ENCODE results near the gene SLC35G2.
A peak's percentile ranks its signal among the peaks of the same experiment; 100 is the strongest.
"Not testable (repeated sequence)": the region's sequence is repeated elsewhere in the genome, so short reads cannot be mapped to it uniquely, and the experiment has no call there.

The SLC35G2 gene

DNA sequence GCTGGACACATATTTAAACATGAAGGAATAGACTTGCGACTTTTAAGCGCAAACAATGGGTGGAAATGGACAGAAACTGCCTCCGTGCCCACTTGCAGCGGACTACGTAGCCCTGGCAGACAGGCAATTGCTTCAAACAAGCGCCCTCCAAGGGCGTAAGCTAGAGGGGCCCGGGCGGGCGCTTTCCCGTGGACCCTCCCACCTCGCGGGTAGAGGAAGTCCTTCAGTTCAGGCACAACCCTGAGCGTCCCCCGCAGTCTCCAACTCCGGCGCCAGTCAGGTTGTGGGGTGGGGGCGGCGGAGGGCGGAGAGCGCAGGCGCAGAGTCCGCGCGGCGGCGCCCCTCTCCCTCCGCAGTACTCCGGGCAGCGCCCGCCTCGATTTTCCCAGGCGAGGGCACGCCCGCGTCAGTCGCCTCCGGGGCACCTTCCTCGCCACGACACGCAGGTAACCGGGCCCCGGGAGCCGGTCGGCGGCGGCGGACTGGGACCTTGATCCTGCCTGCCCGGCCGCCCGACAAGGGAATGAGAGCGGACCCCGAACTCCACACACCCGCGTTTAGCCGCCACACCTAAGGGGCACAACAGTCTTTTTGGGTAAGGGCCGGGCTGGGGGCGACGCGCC lies at the start of gene SLC35G2:
Gene SLC35G2, plus strand, starts transcription at position 358 of the 623 bp plus-strand sequence. CDS start 35,335 bp downstream, outside the sequence.
- DNase-seq: peak; percentile 49

DNA sequence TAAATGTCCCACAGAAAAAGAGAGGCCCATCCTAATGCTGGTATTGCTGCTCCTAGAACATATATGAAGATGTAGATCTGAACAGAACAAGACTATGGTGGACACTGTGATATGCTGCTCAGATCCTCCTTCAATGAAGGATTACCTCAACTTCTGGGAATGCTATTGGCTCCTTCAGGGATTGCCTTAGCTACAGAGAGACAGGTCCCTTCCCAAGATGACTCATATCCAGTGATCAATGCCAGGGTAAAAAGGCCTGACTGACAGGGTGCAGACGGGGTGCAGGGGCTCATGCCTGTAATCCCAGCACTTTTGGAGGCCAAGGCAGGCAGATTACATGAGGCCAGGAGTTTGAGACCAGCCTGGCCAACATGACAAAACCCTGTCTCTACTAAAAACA lies 46.2 kb upstream of the SLC35G2 start:
- DNase-seq: no peak

DNA sequence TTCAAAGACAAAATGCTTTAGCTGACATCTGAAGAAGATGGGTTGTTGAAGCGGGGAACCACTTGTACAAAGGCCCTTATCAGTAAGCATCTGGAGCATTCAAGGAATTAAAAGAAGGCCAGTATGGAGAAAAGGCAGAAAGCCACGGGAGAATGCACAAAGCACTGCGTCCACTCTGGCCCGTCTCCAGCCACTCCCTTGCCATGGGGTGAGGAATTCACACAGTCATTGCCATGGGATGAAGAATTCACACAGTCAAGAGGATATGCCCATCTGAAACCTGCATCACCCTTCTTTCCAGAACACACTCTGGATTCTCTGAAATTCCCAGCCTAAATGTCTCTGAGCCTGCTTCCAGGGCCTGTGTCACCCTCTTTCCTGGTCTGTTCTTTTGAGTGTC lies 40.1 kb upstream of the SLC35G2 start:
- DNase-seq: no peak

DNA sequence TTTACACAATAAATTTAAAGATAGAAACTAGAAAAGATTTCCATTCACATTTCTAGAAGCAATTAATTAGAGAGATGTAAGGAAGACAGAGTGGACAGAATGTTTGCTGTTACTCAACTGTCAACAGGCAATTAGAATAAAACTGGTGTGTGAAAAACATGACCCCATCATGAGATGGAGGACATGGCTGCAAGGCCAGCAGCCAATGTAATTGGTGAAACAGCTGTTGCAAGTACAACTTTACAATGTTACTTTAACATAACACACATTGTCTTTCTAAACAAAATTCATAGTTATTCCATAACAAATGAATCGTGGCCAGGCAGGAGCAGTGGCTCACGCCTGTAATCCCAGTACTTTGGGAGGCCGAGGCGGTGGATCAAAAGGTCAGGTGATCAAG lies 38.2 kb upstream of the SLC35G2 start:
- no peak for DNase-seq

DNA sequence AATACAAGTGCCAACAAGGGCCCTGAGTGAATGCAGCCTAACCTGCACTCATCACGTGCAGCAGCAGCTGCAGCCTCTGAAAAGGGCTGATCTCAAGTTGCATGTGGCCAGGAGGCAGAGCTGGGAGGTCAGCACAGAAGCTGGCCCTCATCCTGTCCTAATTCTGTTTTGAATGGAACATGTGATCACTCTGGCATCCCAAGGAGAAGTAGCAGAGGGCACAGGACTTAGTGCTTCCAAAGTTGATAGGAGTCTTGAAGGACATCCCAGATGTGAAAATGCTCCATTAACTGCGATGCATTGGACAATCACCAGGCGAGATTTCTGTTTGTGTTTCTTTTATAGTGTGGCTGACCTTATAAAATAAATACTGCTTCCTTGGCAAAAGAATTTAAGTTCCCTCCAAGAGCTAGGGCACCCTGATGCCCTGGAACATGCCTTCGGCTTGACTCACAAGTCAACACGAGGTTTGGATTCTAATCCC lies 35.2 kb upstream of the SLC35G2 start:
- DNase-seq: no peak

DNA sequence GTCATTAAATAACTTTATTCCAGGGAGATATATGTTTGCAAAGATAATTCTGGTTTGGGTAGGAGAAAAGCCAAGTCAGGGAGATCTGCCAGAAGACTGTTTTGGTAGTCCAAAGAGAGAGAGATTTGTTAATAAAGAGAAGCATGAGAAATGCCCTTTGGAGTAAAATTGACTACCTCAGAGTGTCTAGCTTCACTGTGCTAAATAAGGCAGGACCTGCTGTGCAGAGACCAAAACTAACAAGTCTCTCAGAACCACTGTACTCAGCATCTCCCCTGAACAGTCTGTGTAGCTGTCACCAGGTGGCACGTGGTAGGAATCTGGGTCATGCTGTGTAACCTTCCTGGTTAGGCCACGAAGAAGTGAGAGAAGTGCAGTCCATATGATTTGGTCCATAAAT lies 31.6 kb upstream of the SLC35G2 start:
- DNase-seq: peak; percentile 16

DNA sequence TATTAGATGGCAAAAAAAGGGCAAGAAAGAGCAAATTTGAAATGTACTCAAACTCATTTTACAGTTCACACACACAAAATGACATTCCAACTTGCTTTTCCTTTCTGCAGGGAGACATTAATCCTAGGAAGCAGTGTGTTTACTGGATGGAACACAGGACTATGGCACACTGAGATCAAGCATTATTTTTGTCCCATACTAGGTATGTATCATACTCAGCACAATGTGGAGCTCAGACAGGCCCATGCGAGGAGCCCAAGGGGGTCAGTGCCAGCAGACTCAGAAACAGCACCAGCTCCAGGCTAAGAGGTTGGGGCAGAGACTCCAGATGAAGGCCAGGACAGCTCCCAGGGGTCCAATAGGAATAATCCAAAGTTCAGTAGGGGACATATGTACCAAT lies 30.8 kb upstream of the SLC35G2 start:
- no peak for DNase-seq

DNA sequence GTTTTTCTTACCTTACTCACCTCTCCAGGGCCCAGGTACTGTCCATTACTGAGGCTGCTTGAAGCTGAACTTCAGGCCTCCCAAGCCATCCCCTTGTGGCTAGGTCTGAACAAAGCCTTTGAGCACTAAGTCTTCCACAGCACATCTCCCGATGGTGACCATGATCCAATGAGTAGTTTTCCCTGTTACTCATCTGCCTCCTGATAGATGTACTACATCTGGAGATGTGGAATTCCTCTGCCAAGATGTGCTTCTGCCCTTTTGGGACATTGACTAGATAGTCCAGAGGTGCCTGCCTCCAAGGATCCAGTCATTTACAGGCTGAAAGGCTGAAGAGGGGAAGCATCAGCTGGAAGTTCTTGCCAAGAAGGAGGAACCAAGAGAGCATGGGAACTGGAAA lies 28.9 kb upstream of the SLC35G2 start:
- no peak for DNase-seq

DNA sequence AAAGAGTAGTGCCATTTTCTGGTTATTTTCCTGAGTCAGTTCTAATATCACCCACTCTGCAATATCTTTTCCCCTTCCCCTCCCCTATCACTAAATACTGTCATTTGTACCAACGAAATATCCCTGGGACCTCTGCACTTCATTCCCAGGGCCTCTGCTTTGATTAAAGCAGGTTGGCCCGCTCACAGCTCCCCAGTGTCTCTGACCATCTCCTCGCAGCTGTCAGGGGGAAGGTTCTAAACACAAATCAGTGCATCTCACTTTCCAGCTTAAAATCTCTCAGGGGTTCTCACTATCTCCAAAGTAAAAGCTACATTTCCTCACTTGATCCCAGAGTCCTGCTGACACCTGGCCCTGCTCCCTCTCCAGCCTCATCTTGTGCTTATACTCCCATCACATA lies 28.1 kb upstream of the SLC35G2 start:
- no peak for DNase-seq

DNA sequence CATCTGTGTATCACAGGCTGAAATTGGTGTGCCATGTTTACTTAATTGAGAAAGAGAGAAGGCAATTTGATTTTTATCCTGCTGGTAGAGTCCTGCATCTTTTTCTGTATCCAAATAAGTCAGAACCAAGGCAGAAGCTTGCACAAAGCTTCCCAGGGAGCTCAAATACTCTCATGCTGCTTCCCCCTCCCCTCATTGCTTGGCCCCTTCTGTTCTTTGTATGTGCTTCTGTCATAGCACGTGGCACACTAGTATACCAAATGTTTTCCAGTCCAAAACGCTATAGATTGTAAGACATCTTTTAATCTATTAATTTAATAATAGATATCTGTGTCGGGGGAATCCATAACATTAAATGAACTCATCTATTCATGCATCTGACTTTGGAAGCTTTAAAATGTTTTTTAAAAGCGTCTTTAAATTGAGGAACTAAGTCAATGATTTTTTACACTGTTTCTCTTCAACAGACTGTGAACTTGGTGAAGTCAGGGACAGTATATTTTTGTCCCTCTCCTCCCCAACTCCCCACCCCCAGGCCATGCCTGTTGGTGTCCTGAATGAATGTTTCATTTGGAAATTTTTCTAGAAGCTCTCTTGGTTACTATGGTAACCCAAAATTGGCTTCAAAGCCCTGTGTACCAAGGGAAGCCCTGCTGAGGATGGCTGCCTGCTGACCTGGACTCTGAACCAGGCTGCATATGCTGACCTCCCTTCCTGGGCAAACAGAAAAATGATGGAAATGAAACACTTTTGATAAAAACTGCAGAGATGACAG lies 26.2 kb upstream of the SLC35G2 start:
- DNase-seq: no peak

DNA sequence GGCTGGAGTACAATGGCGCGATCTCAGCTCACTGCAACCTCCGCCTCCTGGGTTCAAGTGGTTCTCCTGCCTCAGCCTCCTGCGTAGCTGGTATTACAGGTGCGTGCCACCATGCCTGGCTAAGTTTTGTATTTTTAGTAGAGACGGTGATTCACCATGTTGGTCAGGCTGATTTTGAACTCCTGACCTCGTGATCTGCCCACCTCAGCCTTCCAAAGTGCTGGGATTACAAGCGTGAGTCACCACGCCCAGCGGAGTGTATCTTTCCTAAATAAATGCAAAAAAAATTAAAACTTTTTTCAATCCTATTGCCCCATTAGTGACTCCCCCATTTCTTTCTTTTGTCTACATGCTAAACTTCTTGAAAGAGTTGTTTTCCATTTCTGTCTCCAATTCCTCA lies 17.8 kb upstream of the SLC35G2 start:
- not testable (repeated sequence) for DNase-seq

DNA sequence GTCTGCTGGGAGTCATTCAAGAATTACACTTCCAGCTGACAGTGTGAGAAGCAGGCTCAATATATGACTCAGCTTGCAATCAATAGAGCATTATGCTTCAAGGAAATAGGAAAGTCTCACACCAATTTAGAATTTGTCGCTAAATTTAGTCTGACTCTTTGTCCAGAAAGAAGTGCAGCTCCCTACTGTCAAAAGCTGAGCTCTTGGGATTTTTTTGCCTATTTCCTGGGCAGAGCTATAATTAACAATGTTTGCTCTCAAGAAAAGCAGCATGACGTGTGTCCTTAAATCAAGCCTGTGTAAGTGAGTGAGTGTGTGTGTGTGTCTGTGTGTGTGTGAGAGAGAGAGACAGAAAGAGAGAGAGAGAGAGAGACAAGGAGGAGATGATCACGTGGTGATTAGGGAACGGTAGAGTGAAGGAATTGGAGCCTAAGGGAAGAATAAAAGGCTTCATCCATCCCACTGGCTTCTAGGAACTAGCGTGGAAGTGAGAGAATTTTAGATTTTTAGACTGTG lies 16.4 kb upstream of the SLC35G2 start:
- DNase-seq: no peak

DNA sequence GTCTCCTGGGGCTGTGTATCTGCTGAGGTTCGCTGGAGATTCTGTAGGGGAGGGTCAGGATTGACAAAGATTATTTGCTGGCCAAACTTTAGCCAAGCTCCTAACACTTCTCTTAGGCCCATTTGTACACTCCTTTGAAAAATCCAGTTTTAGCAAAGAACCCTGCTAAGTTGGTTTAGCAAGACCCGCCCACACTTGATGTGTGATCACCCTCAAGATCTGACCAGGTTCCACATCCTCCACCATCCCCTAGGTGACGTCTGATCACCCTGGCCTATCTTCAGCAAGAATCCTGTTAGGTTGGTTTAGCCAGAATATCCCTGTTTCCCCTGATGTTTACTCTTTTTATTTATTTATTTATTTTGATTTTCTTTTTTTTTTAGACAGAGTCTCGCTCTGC lies 14.8 kb upstream of the SLC35G2 start:
- no peak for DNase-seq

DNA sequence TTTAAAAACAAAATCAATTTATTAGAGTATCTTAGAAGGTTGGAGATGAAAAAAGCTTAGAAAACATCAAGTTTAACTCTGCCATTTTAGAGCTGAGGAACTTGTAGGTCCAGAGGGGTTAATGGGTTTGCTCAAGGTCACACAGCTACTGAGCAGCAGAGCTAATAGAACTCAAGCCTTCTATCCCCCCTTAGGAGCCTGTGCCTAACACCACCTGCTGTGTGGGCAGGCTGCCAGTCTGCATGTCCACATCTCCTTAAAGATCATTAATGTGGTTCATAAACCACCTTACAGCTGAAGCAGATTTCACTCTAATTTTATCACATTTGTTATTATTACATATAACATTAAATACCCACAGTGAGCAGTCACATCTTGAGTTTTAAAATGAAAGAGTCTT lies 14.1 kb upstream of the SLC35G2 start:
- DNase-seq: no peak

DNA sequence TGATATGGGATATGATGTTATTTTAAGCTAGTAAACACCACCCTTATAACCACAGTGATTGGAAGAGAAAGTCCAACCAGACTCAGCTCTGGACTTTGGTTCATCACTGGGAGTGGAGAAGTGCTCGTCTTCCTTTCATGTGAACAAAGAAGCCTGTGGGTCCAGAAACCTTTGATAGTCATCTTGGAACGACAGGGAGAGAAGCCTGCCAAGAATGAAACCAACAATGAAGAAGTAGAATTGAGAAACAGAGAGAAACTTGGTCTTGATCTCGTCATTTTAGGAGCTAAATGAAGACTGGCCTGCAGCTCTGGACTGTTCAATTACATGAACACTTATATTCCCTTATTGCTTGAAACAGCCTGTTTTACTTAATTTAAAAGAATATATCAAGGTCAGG lies 13.1 kb upstream of the SLC35G2 start:
- DNase-seq: no peak

DNA sequence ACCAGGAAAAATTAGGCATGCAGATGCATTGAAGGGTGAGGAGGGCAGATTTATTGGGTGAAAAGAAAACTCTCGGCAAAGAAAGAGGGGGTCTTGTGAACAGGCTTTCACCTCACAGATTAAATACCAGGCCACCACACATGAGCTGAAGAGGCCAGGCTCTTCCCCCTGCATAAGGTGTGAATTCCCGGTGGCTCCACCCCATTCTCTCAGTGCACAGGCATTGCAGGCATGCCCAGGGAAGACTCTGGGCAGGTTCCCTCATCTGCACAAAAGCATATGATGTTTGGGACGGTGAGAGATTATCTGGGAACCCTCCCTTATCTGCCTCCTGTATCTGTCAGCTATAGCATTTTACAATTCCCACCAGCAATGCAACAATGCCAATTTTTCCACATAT lies 7.2 kb upstream of the SLC35G2 start:
- no peak for DNase-seq

DNA sequence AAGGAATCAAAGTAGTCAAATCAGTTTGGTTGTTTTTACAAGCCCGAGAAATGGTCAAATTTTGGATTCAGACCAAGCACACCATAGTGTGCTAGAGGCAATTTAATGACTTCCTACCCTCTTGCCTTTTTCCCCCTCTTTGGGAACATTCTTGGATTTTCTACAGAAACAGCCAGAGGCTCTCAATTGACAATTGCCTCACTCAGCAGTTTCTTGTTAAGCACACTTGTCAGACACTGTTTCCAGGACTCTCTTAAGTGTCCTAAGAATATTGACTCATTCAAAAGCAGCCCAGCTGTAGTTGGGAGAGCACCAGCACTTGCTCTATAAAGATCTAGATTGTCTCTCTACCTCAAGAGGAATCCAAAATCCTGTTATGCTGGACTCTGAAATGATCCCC lies 1.5 kb upstream of the SLC35G2 start:
- DNase-seq: no peak

DNA sequence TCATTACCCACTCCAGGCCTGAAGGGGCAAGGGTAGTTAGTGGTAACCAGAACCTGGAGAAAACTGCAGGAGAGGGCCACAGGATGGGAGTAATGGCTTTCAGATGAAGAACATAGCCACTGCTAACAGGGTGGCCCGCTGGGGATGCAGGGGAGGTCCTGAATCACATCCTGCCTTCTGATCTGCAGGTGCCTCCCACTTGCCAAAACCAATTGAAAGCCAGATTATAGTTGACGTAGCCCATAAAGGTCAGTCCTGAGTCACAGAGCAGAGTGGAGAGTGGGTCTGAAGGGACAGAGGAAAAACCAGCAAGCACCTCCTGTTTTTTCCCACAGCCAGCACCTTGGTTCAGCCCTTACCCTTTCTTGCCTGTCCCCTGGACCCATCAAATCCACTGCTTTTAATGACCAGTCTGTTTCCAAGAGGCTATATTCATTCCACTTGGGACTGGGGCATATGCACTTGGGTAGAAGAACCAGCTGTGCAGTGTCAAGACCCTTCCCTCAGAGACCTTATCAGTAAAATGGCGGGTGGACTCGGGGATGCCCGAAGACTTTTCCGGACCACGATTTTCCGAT lies 646 bp upstream of the SLC35G2 start:
- DNase-seq: peak; percentile 52

DNA sequence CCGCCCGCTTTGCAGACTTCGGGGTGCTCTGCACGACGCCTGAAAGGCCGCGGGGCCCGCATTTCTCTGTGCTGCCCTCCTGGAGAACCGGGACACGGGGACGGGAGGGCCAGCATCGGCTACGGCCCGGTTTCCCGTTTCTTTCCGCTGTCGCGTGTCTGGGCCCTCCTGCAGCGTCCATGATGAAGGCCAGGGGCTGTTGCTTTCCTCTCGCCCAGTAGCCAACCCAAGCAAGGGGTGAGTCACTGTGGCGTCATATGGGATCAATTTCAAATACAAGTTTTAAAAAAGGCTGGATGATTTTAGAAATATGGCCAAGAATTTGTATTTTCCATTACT lies 435 bp downstream of the SLC35G2 start:
- DNase-seq: peak; percentile 18

DNA sequence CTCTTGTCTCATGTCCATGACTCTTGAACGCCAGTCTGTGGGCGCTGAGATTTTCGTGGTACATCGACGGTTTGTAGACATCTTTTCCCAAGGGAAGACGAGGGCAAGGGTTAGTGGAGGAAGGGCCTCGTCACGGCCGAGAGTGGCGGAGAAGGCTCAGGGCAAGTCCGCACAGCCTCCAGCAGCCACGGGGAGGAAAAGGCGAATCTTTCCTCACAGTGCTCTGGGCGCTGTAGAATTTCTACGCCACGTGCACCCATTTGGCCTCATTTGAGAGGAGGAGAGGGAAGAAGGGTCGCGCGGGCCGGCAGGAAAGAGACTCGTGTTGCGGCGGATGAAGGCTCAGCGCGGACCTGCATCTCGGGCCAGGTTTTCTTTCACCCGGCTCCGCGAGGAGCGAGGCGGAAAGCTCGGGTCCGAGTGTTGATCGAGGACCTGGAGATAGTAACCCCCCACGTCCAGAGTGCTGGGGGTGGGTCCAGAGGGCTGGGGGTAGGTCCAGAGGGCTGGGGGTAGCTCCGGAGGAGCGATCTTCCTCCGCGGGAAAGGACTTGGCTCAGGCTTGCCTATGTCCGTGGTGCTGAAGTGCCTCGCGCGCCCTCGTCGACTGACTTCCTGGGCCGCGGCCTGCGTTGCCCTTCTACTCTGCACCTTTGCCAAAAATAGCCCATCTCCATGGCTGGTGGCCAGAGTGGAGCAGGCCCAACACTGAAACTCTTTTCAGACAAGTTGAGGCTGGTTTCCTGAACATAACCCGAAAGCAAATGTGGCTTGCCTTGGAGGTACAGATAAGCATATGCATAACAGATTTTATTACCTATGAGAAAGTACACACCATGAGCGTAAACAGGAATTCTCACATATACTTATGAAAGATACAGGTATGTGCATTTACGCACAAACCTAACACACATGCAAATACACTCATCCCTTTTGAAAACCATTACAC lies 1.1 kb downstream of the SLC35G2 start:
- peak; percentile 22 for DNase-seq

DNA sequence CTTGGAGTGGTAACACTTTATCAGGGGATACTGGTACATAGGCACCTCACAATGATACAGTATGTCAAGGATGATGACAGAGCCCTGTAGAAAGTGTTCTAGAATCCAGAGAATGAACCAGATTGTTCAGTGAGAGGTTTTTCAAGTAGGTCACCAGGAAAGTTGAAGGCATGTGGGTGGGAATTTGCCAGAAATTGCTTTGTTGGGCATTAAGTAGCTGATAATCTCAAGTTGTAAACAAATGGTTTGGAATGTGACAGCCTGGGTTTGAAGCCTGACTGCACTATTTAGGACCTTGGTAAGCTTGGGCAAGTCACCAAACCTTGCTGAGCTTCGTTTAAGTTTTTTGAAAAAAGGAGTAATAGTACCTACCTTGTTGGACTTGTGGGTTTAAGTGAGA lies 12.5 kb downstream of the SLC35G2 start:
- no peak for DNase-seq

DNA sequence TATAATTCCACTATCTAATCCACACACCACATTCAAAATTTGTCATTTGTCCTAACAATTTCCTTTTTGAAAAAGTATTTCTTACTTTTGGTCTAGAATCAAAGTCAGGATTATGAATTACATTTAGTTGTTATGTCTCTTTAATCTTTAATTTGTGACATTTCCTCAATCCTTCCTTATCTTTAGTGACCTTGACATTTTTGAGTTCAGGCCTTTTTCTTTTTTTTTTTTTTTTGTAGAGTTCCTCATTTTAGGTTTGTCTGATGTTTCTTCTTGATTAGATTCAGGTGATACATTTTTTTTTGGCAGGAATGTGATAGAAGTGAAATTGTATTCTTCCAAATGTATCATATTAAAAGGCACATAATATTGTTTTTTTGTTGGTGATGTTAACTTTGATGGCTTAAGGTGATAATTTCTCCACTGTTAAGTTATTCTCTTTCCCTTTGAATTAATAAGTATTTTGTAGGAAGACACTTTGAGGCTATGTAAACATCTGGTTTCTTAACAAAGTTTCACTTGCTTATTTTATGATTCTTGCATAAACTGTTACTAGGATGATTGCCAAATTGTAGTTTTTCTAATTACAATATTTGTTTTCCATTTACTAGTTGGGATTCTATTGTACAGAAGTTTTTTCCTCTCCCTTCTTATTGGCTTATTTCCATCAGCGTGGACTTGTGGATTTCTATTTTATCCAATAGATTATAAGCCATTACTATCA lies 16.3 kb downstream of the SLC35G2 start:
- no peak for DNase-seq
